A549 treated with DMSO at 1 μM for 4 hours (cell line): ENCODE results near the gene LRRC15. TPM values are rescaled to one million over a fixed set of nuclear protein-coding genes. Genes with fewer than 3 reads are reported as not detected.

Experiments
- total RNA-seq: library from RNA; stranded (reverse); fragments of 200-300 nt; extraction: Qiagen RNA extraction; gene quantifications from 5 replicates; pipeline ENCODE4 v1.2.3, GENCODE V29; 2022; ENCODE audit warnings: low read depth

The LRRC15 gene
- total RNA-seq = 0.14 to 0.25 TPM (median 0.17 TPM) in 5 replicates

DNA sequence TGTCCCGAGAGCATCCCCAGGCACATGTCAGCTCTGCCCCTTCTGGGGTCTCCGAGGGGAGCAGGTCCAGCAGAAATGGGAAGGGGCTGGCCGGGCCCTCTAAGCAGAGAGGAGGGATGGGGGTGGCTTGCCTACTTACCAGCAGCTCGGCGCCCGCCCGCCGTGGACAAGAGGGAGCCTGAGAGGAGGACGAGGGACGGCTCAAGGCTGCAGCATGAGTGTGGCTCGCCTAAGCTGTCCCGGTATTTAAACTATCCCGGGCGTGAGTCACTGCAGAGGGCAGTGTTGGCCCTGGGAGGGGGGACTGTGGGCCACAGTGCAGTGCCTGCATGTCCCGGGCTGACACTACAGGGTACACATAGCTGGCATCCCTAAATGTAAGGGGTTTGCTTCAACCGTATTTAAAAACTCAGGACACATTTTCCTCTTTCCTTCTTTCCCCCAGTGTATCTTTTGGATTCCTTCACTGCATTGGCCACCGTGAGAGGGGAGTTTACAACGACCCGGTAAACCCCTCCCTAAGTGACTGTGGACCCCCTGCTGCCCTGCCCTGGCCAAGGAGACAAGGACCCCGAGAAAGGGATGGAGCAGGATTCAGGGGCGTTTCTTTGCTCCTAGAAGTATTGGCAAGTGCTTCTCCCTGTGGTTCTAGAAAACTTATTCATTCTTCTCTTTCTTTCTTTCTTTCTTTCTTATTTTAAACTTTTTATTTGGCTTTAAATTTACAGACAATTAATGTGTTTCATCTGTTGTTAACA lies at the start of gene LRRC15:
Gene LRRC15 (minus strand): TSS at position 222 of the 758 bp plus-strand sequence. CDS start 8,700 bp downstream, outside the sequence.

DNA sequence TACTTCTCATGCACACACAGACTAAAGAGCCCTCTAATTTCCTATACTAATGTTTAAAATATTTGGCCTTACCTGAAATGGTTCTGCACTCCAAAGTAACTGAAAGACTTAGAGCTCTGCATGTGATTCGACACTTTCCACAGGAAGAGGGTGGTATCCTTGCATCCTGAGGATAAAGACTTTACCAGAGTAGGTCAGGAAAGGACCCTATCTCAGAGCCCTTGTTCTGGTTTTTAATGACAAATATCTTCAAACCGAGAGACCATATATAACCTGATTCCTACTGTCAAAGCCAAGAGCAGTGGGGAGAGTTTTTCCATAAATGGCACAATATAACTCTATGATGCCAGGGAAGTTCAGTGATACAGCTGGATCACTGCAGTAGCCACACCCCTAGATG lies 29.6 kb upstream of the LRRC15 start, which contains the start of gene GP5:
Gene GP5 (minus strand): TSS at position 101 of the 400 bp plus-strand sequence. CDS start 984 bp downstream, outside the sequence.

DNA sequence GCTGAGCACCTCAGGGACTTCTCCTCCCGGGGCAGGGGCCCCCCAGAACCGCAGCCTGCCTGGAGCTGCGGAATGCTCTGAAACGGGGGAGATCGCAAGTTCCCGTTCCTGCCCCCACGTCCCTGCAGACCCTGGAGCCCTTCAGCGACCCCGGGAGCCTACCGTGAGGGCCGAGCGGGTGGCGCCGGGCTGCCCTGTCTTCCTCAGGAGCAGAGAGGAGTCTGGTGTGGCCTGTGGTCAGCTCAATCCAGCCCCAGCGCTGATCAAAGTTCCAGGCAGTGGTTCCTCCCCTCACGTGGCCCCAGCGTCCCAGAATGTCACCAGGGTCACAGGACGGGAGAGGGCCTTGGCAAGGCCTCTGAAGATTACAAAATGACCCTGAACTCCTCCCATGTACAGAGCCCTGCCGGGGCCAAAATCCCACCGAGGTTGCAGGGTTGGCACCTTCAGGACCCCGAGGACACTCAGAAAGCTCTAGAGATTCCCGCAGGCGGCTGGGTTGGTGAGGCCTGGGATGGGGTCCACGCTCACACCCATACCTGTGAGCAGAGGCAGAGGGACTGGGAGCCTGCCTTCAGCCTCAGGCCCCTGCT lies 18.4 kb downstream of the LRRC15 start, which contains the start of gene CPN2:
Gene CPN2 (minus strand): TSS at position 249 of the 593 bp plus-strand sequence. CDS start 8,626 bp downstream, outside the sequence.

Other genes with a start within 250 kb of the LRRC15 start
- gene HES1, start 233.6 kb downstream of the LRRC15 start, total RNA-seq = 12.0 to 14.9 TPM (median 14.1 TPM) in 5 replicates
- not detected in 5 replicates for gene CPN2, start 18.4 kb downstream of the LRRC15 start, total RNA-seq
- 0.03 to 0.07 TPM in 2 of 5 replicates, not detected in the others for gene GP5, start 29.5 kb upstream of the LRRC15 start, total RNA-seq
- gene ATP13A3, start 117.3 kb upstream of the LRRC15 start, total RNA-seq = 33.4 to 52.5 TPM (median 48.9 TPM) in 5 replicates